HG03135 (cell line): ENCODE measurements around the gene SQSTM1.

Experiments
- ATAC-seq: cut with Tn5 transposase; IDR thresholded peaks from one replicate; pipeline ENCODE4 v1.9.1; 2021; ENCODE audit warnings: mild to moderate bottlenecking, moderate library complexity; ENCODE audit not compliant: unreplicated experiment

SQSTM1 gene

DNA sequence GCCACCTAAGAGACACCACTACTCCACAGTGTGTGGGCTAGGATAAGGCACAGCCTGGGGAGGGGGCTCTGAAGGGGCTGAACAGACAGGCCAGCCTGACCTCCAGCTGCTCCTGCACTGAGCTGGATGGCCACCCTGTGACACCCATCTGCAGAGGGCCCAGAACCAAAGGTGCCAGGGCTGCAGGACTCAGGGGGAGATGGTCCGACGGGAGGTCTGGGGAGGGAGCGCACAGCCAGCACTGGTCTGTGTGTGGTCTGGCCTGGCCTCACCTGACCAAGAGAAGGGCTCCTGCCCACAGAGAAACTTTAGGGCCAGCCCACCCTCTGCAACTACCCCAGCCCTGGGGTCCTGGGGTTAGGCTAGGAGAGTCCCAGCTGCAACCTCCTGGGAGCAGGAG lies 26.1 kb upstream of the SQSTM1 start:
- no peak for ATAC-seq

GRCh38 chr5:179795049-179795862 lies 25.4 kb upstream of the SQSTM1 start:
- no peak for ATAC-seq

- ATAC-seq: peak; percentile 66
Measured at GRCh38 chr5:179795863-179796833, 24.6 kb upstream of the SQSTM1 start.

DNA sequence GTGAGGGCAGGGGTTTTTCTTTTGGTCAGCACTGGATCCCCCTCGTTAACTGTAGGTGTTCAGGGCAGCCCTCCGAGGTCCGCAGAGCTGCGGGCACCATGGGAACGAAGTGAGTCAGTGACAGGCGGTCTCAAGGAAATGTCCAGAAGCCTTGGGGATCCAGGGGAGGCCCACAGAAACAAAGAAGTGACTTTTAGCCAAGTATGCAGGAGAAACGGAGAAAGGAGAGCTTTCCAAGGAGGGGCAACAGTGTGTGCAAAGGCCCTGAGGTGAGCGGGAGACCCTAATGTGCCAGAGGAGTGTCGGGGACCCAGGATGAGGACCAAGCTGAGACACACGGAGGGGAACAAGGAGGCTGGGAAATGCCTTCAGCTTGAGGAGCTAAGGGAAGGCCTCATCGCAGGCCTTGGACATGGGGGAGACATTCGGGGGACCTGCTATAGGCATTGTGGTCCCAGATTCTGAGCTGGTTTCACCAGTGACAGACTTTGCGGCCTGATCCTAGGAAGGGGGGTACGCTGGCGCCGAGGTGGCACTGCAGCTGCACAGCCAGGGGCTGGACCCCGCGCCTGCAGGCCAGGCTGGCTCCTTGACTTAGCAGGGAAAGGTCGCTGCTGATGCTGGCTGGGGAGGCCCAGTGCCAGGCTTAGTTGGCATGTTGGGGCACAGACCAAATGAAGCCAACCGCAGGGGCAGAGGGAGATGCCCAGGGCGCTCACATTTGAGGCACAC lies 23.7 kb upstream of the SQSTM1 start:
- no peak for ATAC-seq

GRCh38 chr5:179797741-179798140 lies 23.0 kb upstream of the SQSTM1 start:
- ATAC-seq: no peak

GRCh38 chr5:179798144-179798770 lies 22.4 kb upstream of the SQSTM1 start:
- no peak for ATAC-seq

- ATAC-seq: no peak
Measured at GRCh38 chr5:179798771-179799643, 21.7 kb upstream of the SQSTM1 start.

GRCh38 chr5:179799644-179799973 lies 21.1 kb upstream of the SQSTM1 start:
- ATAC-seq: no peak

GRCh38 chr5:179800071-179800695 lies 20.5 kb upstream of the SQSTM1 start:
- ATAC-seq: no peak

DNA sequence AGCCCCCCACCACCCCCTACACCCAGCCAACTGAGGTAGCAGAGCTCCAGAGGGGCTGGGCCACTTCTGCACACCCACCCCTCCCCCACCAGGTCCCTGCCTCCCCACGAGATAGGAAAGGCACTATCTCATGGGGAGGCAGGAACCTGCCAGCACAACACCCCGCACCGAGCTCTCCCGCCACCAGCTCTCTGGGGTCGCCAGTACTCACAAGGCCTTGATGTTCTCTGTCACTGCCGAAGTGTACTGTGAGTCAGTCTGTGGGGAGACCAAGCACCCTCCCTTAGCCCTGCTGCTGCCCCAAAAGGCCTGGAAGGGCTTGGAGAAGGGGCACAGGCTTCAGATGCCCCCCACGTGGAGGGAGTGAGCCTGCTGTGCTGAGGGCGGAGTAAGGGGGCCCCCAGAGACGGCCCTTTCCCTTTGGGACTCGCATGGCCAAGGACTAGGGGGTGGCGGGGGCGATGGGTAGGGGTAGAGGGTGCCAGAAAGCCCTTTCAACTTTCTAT lies 20.0 kb upstream of the SQSTM1 start:
- ATAC-seq: no peak

- no peak for ATAC-seq
Measured at GRCh38 chr5:179801304-179802206, 19.1 kb upstream of the SQSTM1 start.

DNA sequence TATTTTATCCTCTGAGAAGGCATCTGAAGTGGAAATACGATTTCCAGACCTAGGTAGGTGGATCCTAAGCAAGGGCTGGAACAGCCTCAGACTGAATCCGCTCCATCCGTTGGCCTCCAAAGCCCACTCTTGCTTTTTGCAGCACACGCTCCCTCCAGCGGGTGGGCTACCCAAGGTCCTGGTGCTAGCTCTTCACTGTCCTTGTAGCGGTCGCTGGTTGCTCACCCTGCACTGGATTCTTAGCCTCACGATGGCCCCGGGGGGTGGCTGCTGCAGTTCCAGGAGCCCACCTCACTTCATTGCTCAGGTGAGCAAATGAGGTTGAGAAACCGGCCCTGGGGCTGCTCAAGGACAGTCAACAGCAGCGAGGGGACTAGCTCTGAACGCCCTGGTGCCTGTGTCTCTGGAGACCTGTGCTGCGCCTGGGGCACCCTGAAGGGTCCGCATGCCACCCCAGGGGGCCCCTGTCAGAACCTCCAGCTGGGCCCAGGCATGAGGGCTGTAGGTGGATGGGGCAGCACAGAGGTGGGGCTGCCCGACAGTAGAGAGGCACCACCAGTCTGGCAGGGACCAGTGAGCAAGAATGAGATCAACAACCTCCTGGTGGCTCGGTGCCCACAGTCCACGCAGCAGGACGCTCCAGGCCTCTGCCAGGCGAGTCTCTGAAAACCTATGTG lies 18.4 kb upstream of the SQSTM1 start:
- ATAC-seq: no peak

DNA sequence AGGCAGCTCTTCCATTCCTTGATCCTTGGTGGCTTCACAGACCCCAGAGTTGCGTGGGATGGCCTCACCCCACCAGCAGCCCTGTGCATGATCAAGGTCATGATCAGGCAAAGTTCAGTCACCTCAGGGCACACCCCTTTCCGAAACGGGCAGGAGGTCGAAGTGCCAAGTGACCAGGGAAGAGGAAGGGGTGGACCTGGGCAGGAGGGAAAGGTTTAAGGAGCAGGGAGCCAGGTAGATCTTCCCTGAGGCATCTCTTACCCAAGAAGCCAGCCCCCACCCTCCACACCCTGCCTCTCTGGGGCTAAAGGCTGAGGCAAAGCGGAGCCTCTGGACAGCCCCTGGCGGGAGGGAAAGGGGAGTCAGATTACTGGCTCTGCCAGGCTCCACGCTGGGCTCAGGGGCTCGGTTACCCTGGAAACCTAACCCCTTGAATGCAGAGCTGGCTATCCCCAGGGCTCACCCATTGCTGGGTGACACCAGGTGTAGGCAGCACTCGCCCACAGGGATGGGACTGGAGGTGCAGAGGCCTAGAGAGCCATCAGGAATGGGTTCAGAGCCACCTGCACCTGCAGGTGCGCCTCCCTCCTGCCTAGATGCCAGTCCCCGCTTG lies 17.6 kb upstream of the SQSTM1 start:
- no peak for ATAC-seq

DNA sequence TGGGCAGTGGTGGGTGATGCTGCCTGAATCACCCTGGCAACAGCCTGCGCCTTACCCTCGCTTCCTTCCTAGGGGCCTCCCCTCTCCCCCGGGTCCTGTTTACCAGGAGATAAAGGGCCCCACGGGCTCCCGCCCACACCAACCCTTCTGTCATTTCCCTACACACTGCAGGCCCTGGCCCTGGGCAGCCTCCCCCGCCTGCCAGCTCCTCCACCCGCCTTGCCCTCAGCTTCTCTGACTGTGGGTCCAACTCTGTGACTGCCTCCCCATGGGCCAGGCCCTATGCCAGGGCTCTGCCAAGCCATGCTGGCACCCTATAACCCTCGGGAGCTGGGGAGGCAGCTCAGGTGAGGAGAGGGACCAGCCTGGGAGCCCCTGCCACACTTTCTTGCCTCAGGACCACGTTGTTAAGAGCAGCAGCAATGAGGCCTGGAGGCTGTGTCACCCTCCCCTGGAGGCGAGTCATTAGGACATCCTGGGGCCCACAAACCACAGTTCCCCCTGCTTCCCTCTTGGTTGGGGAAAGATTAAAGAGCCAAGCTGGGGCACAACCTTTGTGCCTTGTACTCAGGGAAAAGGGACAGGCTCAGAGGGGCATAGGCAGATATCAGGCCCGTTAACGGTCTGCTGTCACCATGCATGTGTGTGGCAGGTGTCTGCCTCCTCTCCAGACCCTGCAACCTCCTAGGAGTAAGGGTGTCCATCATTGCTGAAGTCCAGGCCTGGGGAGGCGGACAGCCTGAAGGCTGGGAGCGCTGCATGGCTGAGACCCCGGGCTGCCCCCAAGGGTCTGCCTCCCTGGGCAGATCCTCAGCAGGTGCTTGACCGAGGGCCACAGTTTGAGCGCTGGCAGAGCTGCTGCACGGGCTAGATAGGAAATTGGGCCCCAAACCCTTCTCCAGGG lies 16.8 kb upstream of the SQSTM1 start:
- no peak for ATAC-seq

DNA sequence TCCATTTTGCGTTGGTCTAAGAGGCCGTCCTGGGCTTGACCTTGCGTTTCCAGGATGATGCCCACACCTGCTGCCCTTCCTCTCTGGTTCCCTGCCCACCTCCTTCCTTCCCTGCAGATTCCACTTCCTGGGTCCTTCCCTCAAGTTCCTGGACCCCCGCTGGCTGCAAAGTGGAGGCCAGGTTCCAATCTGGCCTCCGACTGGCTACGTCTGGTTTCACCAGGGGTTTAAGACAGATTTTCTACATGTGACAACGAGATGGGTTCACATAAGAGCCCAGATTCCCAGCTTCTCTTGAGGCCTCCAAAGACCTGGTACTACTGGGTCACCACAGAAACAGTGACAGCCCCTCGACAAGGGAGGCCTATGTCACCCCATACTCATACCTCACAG lies 16.2 kb upstream of the SQSTM1 start:
- no peak for ATAC-seq

DNA sequence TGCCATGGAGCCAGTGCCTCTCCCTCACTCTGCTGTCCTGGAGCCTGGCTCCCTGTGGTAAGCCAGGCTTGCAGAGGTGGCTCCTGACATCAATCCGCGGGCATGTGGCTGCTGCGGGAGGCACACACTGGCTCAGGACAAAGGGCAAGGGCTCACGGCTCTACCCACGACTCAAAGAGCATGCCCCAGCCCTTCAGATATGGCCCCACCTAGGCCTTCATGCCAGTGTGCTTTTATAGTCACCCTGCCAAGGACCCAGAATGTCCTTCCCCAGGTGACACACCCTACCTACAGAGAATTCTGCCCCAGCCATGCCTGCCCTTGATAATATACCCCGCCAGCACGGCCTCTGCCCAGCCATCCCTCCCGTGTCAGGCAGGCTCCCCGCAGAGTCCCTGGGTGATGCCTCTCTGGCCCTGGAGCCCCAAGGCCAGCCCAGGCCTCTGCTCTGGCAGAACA lies 15.6 kb upstream of the SQSTM1 start:
- ATAC-seq: no peak
